22Rv1 (cell line): ENCODE measurements around the gene CEPT1.

Experiments used
- H3K27ac ChIP-seq: fragments of 450-650 bp; 2 replicates; pipeline ENCODE4 v1.5.1; 2017
- CTCF ChIP-seq: fragments of 450-650 bp; IDR thresholded peaks from 2 replicates; pipeline ENCODE4 v1.5.1; 2017; ENCODE audit warnings: mild to moderate bottlenecking
- ZFX ChIP-seq: fragments of 450-650 bp; IDR thresholded peaks from 2 replicates; pipeline ENCODE4 v1.6.1; 2017; ENCODE audit warnings: antibody characterized with exemption, borderline replicate concordance

Gene CEPT1

GRCh38 chr1:111182052-111182451 is 42.0 kb downstream of the CEPT1 start:
- TF ChIP-seq ZFX (no peak), CTCF (no peak)
- H3K27ac ChIP-seq, result no peak overlapping the region

- no peak overlapping the region for H3K27ac ChIP-seq
- no peak for TF ChIP-seq CTCF
- TF ChIP-seq ZFX, result no peak
Observed at GRCh38 chr1:111183308-111184069, 43.5 kb downstream of the CEPT1 start.

DNA sequence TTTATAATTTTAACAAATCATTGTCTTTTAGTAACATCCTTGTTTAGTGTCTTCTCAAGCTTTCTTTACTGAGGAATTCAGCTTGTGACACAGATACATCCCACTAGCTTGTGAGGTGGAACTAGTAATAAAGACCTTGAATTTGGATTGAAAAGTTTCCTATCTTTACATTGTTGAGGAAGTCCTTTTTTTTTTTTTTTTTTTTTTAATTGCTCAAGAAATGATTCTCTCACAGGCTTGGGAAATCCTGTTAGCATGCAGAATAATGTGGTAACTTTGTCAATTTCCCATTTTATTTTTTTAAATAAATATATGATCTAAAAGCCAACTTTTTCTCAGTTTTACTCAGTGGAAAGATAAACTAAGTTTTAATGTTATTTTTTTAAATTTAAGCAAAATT is 44.6 kb downstream of the CEPT1 start:
- no peak overlapping the region for H3K27ac ChIP-seq

DNA sequence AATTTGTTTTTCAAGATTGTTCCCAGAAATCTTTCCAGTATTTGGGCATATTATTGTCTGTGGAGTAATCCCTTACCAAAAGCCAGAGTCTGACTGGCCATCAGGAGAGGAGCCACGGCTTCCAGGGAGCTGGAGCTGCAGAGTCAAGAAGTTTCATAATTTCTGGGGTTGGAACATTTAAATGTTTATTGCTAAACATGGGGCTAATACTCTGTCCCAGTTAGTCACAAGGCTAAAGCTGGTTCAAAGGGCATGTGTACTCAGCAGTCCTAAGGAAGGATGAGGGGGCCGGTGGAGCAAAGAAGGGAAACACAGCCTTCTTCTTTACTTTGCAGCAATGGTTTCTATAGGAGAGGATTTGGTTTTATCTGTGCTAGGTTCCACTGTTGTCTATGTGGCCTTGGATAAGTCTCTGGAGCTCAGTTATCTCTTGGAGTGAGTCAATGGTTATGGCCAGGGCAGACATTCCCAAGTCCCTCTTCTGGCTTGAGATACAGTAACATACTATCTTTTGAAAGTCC is 51.0 kb downstream of the CEPT1 start:
- no peak for TF ChIP-seq CTCF
- TF ChIP-seq ZFX, result no peak
- H3K27ac ChIP-seq, result no peak overlapping the region

More for the DNA sequence above, 44.6 kb downstream of the CEPT1 start:
- no peak for TF ChIP-seq CTCF
- no peak for TF ChIP-seq ZFX

GRCh38 chr1:111191496-111191895 is 51.5 kb downstream of the CEPT1 start:
- no peak for TF ChIP-seq ZFX
- TF ChIP-seq CTCF, result no peak
- no peak overlapping the region for H3K27ac ChIP-seq

DNA sequence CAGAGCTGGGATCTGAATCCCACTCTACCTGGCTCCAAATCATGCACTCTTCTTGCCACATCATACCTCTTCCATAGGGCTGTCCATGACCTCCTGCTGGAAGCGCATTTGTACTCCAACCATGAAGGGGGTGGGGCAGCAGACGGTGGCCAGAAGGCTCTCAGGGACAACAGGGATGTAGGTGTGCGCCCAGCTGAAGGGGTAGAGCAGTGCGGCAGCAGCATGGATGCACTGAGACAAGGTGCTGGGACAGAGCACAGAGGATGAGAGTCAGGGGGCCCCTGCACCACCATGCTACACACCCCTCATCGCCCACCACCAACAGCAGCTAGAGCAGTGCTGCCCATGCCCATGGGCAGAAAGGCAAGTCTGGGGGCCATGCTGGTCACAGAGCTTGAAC is 52.1 kb downstream of the CEPT1 start:
- no peak overlapping the region for H3K27ac ChIP-seq

More for the DNA sequence above, 52.1 kb downstream of the CEPT1 start:
- TF ChIP-seq ZFX (no peak), CTCF (no peak)
